Hematopoietic multipotent progenitor cell treated with erythropoietin and hydrocortisone succinate and interleukin-3 and kit ligand, for 6 days (in vitro differentiated cells): Measurements from ENCODE around the gene DHDH.
A peak's percentile ranks its signal among the peaks of the same experiment; 100 is the strongest.

Experiments used
- DNase-seq: peaks from one replicate; pipeline ENCODE4 v3.0.0-alpha.2; 2015

Gene DHDH

DNA sequence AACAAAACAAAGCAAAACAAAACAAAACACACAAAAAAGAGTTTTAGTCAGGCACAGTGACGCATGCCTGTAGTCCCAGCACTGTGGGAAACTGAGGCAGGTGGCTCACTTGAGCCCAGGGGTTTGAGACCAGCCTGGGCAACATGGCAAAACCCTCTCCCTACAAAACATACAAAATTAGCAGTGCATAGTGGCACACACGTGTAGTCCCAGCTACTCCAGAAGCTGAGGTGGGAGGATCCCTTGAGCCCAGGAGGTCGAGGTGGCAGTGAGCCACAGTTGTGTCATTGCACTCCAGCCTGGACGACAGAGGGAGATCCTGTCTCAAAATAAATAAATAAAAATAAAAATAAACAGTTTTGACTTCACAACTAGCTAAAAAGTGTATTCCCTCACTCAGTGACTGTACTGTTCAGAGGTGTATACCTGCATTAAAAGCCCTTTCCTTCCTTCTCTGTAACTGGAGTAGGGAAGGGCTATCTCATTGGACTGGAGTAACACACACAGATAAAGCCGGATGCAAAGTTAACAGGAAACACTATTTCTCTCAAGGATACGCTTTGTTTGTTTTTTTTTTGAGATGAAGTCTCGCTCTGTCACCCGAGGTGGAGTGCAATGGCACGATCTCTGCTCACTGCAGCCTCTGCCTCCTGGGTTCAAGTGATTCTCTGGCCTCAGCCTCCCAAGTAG, 17.5 kb downstream of the DHDH start:
- DNase-seq: no peak

DNA sequence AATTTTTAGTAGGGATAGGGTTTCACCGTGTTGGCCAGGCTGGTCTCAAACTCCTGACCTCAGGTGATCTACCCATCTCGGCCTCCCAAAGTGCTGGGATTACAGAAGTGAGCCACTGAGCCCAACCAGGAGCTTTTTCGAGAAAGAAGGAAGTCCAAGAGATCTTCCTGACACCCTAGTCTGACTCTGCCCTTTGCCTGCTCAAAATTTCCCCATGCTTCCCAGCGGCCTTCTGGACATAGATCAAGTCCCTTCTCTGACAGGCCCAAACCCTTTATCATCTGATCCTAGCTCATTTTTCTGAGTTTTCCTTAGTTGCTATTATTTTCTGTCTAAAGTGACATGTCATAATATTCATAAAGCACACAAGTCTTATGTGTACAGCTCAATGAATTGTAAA, 19.6 kb downstream of the DHDH start:
- no peak for DNase-seq

DNA sequence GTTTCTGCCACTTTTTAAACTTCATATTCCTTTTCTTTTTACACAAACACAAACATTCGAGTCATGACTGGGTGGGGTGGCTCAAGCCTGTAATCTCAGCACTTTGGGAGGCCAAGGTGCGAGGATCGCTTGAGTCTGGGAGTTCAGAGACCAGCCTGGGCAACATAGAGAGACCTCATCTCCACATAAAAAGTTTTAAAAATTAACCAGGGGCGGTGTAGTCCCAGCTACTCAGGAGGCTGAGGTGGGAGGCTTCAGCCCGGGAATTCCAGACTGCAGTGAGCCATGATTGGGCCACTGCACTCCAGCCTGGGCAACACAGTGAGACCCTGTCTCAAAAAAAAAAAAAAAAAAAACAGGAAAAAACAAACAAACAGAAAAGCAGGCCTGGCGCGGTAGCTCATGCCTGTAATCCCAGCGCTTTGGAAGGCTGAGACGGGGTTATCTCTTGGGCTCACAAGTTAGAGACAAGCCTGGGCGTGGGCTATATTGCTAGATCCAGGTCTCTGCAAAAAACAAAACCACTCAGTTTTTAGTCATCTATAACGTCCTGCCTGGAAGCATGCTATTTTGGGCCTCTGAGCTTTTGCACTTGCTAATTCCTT, 20.6 kb downstream of the DHDH start:
- DNase-seq: no peak

DNA sequence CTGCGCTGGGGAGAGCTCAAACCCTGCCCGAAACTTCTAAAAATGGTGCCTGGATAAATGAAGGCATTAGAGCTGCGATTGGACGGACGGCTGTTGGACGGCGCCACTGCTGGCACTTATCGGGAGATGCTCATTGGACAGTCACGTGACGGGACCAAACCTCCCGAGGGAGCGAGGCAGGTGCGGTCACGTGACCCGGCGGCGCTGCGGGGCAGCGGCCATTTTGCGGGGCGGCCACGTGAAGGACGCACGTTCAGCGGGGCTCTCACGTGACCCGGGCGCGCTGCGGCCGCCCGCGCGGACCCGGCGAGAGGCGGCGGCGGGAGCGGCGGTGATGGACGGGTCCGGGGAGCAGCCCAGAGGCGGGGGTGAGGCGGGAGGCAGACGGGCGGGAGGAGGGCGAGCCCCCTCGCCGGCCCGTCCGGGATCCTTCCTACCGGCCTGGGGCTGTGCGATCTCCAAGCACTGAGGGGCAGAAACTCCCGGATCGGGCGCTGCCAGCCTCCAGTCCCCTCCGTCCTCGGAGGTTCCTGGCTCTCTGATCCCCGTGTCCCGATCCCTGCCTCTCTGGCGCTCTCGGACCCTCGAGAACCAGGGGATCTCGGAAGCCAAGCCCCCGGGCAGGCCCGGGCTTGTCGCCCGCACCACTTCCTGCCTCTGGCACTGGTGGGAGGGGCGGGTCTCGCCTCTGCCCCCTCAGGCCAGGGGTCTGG, 21.3 kb downstream of the DHDH start, which contains the start of gene BAX:
Gene BAX, plus strand, starts transcription at position 281 of the 713 bp plus-strand sequence. Its CDS starts 54 bp downstream, at position 335.
- peak; percentile 98 for DNase-seq

DNA sequence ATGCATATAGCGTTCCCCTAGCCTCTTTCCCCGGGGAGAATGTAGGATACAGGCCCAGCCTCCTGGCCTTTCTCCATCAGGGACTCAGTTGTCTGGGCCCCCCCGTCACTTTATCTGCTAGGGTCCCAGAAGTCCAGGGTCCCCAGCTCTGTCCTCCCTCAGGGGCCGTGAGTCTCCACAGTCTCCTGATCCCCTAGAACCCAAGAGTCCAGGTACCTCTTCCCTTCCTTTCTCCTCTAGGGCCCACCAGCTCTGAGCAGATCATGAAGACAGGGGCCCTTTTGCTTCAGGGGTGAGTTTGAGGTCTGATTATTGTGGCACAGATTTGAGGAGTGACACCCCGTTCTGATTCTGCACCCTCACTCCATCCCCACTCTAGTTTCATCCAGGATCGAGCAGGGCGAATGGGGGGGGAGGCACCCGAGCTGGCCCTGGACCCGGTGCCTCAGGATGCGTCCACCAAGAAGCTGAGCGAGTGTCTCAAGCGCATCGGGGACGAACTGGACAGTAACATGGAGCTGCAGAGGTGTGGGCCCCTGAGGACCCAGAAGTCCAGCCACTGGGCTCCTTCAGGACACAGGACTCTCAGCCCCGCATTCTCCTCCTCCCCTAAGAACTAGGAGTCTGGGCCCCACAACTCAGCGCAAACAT, 21.9 kb downstream of the DHDH start:
- no peak for DNase-seq

DNA sequence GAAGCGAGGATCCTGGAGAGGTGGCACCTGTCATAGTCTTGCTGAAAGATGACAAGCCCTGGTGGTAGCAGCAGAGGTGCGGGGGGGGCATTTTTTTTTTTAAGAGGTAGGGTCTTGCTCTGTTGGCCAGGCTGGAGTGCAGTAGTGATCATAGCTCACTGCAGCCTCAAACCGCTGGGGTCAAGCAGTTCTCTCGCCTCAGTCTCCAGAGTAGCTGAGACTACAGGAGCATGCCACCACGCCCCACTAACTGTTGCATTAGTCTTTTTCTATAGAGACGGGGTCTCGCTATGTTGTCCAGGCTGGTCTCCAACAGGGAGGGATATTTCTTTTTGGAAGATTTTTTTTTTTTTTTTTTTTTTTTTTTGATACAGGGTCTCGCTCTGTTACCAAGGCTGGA, 24.5 kb downstream of the DHDH start:
- DNase-seq: no peak

DNA sequence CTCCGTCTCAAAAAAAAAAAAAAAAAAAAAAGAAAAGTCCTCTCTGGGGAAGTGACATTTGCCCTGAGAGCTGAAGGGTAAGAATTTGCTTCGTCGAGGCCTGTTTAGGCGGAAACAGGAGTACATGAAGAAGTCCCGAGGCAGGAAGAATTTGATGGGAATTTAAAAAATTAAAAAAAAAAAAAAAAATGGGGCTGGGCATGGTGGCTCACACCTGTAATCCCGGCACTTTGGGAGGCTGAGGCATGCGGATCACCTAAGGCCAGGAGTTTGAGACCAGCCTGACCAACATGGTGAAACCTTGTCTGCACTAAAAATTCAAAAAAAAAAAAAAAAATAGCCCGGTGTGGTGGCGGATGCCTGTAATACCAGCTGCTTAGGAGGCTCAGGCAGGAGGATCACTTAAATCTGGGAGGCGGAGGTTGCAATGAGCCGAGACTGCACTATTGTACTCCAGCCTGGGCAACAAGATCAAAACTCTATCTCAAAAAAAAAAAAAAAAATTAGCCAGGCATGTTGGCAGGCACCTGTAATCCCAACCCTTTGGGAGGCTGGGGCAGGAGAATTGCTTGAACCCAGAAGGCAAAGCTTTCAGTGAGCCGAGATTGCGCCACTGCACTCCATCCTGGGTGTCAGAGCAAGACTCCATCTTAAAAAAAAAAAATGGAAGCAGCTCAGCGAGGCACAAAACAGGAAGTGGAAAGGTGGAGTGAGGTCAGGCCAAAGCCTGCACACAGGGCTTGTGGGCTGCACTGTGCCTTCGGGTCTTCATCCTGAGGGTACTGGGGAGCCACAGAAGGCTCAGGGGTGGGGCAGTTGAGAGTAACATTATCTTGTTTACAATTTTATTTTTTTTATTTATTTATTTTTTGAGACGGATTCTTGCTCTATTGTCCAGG, 26.1 kb downstream of the DHDH start:
- peak; percentile 35 for DNase-seq

DNA sequence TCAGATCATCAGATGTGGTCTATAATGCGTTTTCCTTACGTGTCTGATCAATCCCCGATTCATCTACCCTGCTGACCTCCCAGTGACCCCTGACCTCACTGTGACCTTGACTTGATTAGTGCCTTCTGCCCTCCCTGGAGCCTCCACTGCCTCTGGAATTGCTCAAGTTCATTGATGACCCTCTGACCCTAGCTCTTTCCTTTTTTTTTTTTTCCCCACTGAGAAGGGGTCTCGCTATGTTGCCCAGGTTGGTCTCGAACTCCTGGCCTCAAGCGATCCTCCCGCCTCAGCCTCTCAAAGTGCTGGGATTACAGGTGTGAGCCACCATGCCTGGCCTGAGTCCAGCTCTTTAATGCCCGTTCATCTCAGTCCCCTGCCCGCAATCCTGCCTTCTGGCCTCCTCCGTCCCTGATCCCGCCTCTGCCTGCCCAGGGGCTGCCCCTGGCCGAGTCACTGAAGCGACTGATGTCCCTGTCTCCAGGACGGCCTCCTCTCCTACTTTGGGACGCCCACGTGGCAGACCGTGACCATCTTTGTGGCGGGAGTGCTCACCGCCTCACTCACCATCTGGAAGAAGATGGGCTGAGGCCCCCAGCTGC, 27.7 kb downstream of the DHDH start:
- DNase-seq: no peak

DNA sequence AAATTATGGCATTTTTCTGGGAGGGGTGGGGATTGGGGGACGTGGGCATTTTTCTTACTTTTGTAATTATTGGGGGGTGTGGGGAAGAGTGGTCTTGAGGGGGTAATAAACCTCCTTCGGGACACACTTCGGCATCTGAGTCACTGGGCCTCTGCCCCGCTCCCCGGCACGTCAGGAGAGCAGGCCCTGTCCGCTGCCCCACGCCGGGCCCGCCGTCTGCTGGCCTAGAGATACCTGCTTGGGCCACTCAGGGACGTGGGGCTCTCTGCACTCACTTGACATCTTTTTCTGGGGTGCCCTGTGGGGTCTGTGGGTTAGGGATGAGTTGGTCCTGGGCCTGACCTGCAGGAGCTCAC, 28.2 kb downstream of the DHDH start:
- DNase-seq: no peak

DNA sequence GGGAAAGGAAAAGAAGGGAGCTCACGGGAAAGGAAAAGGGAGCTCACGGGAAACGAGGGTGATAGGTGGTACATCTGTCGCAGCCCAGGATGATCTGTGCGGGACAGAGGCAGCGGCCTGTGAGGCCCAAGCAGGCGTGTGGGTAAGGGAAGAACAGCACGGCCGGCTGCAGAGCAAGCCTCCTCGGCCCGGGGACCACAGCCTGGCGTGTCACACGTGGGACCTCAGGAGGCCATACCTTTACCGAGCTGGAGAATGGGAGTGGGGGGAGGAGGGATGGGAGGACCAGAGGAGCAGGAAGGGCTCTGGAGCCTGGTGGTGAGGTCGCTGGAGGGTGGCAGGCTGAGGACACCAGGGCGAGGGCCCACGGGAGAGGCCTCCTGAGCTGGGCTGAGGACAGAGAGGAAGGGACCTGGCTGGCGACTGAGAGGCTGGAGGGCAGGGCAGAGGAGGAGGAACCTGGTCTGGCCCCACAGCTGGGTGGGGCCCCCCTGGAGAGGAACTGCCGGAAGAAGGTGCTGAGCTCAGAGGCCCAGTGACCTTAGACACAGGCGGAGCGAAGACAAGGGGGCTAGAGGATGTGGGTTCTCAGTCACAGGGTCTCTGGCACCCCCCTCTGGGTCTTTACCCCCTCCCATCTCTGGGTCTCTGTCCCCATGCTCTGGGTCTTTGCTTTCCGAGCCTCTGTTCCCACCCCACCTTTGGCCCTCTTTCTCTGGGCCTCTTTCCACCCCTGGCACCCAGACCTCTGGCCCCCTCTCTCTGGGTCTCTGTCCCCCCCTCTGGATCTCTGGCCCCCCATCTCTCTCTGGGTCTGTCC, 28.7 kb downstream of the DHDH start:
- peak; percentile 95 for DNase-seq

DNA sequence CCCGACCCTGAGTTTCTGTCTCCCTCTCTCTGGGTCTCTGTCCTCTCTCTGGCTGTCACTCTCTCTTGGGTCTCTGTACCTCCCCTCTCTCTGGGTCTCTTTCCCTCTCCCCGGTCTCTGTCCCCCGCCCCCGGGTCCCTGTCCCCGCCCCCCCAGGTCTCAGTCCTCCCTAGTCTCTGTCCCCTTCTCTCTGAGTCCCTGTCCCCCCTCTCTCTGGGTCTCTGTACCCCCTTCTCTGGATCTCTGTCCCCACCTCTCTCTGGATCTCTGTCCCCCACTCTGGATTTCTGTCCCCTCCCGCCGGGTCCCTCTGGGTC, 29.3 kb downstream of the DHDH start:
- no peak for DNase-seq

DNA sequence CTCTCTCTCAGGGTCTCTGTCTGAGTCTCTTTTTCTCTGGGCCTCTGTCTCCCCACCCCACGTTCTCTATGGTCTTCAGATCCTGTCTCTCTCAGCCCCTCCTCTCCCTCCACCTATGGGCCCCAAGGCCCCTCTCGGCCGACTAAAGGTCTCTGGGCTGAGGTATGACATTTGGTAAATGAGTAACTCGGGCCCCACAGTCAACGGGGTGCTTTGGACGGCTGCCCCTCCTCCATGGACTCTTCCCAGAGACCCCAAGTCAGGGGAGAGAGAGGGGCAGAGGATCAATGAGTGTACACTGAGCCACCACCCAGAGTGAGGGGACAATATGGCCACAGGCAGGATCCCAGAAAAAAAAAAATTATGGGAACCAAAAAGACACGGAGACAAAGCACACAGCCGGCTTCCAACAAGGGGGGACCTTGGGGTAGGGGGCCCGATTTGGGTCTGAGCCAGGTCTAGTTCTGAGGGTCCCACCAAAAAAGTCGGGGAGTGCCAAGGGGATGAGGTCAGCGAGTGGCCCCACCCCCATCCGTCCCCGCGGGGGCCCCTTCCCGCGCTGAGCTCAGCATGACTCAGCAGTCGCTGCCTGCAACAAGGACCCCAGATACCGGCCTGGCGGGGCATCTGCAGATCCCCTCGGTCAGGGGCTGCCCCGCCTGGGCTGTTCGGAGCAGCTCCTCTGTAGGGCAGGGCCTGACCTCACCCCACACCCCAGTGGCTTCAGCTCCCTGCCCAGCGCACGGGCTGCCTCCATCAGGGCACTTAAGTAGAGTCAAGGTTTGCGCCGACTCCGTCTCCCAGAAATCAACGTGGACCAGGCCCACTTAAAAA, 30.1 kb downstream of the DHDH start:
- peak; percentile 91 for DNase-seq

DNA sequence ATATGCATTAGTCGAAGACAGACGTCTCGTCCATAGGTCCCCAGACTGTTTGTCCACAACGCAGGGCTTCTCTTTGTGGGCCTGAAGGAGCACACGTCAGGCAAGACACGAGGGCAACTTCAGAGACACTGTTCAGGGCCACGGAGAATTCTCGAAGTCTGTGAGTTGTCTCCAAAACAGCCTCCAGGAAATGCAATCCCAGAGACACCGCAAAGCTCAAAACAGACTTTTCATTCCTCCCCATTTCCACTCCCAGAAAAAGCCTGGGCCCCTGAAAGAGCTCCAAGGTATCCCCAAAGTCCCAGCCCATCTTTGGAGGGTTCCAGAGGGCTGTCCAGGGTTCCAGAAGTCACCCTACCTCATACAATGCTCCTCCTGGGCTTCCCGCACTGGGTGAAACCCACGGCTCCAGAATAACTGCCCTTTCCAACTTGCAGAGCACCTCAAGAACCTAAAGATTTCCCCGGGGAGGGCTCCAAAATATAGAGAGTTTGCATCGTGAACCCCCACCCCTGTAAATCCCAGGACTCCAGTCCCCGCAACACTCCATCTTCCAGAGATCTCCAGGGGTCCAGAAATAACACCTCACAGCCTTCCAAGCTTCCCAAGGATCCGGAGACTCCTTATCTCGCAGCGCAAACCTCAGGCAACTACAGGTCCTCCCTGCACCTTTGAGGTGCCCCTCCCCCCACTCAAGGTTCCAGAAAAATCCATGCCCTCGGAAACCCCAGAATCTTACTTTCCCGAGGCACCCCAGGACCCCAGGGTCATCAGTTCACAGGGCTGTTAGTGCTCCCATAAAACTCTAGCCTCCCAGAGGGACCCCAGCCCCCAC, 30.9 kb downstream of the DHDH start:
- no peak for DNase-seq

DNA sequence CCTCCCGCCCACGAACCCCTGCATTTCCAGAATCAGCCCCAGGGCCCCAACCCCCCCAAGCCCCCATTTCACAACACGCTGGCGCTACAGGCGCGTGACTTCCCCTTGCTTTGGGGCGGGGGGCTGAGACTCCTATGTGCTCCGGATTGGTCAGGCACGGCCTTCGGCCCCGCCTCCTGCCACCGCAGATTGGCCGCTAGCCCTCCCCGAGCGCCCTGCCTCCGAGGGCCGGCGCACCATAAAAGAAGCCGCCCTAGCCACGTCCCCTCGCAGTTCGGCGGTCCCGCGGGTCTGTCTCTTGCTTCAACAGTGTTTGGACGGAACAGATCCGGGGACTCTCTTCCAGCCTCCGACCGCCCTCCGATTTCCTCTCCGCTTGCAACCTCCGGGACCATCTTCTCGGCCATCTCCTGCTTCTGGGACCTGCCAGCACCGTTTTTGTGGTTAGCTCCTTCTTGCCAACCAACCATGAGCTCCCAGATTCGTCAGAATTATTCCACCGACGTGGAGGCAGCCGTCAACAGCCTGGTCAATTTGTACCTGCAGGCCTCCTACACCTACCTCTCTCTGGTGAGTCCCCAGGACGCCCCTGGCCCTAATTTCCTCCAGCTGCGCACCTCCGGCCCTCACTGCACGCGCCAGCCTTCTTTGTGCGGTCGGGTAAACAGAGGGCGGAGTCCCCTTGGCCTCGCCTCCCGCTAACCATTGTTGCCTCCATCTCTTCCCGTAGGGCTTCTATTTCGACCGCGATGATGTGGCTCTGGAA, 31.7 kb downstream of the DHDH start, which contains the start of gene FTL:
Gene FTL, plus strand, starts transcription at position 270 of the 766 bp plus-strand sequence. Its CDS starts 199 bp downstream, at position 469.
- peak; percentile 98 for DNase-seq

DNA sequence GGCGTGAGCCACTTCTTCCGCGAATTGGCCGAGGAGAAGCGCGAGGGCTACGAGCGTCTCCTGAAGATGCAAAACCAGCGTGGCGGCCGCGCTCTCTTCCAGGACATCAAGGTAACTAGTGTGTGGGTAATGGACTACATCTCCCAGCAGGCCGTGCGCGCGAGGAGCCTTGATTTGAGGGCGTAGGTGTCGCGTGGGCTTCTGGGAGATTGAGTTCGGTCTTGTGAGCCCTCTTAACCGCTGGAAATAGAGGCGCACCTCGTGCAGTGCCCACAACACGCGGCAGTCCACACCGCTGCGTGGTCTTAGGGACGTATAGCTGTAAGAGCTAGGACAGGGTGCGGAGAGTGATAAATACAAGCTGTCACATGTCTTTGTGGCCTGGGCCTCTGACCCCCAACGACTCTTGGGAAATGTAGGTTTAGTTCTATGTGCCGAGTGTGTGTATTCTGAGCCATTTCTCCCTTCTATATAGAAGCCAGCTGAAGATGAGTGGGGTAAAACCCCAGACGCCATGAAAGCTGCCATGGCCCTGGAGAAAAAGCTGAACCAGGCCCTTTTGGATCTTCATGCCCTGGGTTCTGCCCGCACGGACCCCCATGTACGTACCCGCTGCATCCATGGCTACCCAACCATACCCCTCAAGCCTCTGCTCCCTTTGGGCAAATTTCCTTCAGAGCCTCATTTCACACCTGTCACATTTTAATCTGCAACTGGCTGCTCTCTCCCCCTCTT, 32.5 kb downstream of the DHDH start:
- peak; percentile 94 for DNase-seq

DNA sequence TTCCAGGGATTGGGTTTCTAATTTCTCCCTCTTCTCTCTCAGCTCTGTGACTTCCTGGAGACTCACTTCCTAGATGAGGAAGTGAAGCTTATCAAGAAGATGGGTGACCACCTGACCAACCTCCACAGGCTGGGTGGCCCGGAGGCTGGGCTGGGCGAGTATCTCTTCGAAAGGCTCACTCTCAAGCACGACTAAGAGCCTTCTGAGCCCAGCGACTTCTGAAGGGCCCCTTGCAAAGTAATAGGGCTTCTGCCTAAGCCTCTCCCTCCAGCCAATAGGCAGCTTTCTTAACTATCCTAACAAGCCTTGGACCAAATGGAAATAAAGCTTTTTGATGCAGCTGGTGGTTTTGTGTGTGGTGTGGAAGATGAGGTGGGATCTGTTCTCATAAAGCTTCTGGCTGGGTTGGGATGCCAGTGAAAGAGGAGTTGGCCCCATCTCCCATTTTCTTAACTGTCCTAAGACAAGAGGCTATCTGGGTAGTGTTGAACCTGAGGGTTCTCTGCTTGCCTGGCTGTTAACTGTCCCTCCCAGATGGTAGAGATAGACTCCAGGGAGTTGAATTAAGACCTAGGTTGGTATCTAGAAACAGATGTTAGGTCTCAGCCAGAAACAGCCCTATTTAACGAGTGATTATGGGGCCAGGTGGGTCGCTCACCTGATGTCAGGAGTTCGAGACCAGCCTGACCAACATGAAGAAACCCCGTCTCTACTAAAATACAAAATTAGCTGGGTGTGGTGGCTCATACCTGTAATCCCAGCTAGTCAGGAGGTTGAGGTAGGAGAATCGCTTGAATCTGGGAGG, 33.2 kb downstream of the DHDH start:
- DNase-seq: peak; percentile 64
